GM18517 (cell line): ENCODE measurements around the gene TDRD12.
"Not testable (repeated sequence)": the region's sequence is repeated elsewhere in the genome, so short reads cannot be mapped to it uniquely, and the experiment has no call there.

Source experiments
- ATAC-seq: cut with Tn5 transposase; IDR thresholded peaks from one replicate; pipeline ENCODE4 v1.9.1; 2021; ENCODE audit warnings: mild to moderate bottlenecking, moderate library complexity; ENCODE audit not compliant: unreplicated experiment

The TDRD12 gene

DNA sequence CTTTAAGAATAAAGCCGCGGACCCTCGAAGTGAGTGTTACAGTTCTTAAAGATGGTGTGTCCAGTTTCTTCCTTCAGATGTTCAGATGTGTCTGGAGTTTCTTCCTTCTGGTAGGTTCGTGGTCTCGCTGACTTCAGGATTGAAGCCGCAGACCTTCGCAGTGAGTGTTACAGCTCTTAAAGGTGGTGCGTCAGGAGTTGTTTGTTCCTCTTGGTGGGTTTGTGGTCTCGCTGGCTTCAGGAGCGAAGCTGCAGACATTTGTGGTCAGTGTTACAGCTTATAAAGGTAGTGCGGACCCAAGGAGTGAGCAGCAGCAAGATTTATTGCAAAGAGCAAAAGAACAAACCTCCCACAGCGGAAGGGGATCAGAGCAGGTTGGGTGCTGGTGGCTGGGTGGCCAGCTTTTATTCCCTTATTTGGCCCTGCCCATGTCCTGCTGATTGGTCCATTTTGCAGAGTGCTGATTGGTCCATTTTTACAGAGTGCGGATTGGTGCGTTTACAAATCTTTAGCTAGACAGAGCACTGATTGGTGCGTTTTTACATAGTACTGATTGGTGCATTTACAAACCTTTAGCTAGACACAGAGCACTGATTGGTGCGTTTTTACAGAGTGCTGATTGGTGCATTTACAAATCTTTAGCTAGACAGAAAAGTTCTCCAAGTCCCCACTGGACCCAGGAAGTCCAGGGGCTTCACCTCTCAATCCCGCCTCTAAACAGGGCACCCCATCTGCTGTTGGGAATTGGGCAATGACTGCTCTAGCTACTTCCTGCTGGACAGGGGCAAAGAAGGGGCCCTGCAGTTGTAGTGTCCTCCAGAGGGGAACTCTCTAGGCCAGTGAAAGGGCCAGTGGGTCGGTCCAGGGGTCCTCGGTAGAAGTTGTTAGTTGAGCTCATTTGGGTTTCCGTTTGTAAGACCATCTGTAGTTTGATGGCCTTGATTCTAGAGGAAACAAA lies 26.1 kb upstream of the TDRD12 start:
- not testable (repeated sequence) for ATAC-seq

DNA sequence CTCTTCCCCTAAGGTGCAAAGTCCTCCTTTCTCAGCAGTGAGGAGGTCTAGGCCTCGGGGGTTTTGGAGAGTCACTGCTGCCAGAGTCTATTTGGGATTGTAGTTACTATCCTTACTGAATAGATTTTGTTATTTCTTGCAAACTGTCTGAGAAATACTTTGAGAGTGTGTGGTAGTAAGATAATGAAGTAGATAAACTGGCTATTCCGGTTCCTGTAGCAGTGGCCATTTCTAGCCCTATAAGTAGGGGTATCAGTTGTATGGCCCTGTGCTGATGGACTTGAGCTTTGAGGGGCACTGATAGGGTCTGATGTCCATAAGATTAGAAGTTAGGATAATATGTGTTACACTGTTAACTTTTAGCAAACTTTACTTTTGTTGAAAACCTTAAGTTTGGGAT lies 25.3 kb upstream of the TDRD12 start:
- not testable (repeated sequence) for ATAC-seq

DNA sequence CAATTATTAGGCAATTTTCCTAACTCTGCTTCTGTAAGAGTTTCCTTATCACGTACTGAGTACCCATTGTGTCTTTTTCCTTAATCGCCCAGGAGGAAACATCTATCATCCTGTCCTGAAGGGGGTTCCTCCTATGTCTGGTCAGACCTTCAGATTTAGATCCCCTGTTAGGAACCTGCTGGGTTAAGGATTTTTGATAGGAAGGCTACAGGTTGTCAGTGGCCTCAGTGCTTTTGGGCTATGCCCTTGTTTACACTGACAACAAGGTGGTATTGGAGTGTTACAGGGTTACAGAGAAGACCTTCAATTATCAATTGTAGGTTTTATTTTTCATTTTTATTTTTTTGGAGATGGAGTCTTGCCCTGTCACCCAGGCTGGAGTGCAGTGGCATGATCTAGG lies 24.7 kb upstream of the TDRD12 start:
- not testable (repeated sequence) for ATAC-seq

DNA sequence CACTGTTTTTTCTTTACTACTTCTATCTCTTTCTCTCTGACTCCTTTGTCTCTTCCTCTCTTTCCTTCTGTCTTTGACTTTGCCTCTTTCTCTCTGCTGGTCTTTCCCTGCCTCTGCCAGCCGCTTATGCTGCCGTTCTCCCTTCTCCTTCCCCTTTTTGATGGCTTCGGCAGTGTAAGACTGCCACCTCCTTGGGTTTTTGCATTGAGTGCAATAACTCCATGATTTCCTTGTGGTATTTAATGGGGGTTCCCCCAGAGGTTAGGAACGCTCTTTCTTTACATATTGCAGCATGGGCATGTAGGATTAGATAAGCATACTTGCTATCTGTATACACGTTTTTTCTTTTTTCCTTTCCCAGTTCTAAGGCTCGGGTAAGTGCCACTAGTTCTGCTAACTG lies 24.1 kb upstream of the TDRD12 start:
- ATAC-seq, result not testable (repeated sequence)

DNA sequence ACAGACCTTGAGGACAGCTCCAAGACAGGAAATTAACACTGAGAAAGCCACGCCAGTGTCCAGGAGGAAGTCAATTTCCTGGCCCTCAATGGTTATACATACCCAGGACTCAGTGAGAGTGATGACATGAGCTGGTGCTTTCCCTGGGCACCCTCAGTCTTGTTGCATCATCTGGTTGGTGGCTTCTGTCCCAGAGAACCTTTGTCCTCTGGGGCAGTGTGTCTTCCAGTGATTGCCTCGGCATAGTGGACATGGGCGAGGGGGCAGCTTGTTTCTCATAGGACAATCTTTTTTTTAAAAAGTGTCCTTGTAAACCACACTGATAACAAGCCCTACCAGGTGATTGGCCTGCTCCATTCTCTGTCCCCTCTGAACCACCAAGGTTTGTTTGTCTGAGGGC lies 22.8 kb upstream of the TDRD12 start:
- not testable (repeated sequence) for ATAC-seq

DNA sequence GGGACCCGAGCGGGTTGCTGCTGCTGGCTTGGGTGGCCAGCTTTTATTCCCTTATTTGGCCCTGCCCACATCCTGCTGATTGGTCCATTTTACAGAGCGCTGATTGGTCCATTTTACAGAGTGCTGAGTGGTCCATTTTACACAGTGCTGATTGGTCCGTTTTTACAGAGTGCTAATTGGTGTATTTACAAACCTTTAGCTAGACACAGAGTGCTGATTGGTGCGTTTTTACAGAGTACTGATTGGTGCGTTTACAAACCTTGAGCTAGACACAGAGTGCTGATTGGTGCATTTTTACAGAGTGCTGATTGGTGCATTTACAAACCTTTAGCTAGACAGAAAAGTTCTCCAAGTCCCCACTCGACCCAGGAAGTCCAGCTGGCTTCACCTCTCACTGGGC lies 19.4 kb upstream of the TDRD12 start:
- not testable (repeated sequence) for ATAC-seq

DNA sequence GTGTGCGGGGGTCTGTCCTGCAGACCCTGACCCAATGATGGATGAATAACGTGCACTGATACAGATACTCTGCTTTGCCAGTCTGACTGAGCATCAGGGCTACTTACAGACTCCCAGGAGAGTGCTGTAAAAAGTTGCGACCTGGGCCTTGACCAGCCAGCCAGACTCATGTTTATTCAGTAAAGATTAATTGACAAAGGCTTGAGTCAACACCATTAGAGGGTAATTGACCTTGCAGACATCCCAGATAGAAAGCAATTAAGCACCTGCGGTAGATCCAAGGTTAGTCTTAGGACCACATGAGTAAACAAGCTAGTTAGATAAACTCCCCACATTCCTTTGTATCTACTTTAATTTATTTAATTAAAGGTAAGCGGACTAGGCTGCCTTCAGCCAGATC lies 17.6 kb upstream of the TDRD12 start:
- ATAC-seq, result no peak

DNA sequence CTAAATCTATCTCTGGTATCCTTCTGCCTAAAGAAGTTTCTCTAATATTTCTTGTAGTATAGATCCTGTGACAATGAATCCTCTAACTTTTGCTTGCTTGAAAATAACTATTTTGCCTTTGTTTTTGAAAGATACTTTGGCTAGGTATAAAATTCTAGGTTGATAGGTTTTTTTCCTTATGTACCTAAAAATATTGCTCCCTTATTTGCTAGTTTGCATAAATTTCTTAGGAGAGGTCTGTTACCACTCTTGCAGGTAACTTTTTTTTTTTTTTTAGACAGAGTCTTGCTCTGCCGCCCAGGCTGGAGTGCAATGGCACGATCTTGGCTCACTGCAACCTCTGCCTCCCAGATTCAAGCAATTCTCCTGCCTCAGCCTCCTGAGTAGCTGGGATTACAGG lies 15.6 kb upstream of the TDRD12 start:
- ATAC-seq, result not testable (repeated sequence)

DNA sequence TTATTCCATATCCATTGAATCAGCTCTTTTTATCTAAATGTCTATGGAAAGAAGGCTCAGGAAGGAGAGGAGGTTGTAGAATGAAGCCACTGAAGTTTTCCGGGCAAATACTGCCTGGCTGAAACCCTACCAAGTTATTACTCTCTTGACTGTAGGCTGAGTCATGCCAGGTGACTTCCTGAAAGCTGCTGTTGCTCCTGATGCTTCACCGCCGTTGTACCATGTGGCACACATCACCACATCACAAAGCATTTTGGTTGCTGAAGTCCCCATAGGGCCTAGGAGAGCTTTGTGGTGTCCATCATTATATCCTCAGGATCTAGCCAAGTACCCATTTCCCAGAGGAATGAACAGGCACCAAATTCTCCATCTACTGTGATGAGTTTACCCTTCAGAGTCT lies 11.1 kb upstream of the TDRD12 start:
- no peak for ATAC-seq

DNA sequence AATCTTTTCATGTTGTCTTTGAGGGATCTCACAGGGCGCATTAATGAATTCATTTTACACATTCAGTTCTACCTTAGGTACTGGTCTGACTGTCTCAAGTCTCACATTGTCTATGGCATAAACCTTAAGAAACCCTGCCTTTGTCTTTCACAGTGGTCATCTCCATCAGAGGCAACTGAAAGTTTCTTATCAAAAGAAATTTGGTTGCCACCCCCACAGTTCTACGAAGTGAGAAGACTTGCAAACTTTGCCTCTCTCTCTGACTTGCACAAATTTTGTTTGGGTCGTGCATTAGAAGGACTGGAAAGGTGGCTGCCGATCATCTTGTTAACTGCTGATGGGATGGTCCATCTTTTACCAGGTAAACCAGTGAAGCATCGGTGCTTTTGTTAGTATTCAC lies 10.5 kb upstream of the TDRD12 start:
- ATAC-seq, result no peak

DNA sequence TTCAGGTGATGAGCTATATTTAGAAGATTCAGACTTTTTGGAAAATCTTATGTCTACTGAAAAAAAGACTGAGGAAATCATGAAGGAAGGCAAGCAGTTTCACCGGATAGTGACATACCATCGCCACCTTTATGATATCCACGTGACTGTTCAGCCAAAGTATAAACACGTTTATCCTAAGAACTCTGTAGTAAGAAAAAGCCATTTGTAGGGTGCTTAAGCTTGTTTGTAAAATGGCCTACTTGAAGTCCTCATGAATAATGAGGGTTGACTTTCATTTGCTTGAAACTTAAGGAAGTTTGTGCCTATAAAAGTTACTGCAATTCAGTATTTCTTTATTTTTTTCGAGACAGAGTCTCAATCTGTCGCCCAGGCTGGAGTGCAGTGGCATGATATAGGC lies 7.8 kb upstream of the TDRD12 start:
- no peak for ATAC-seq

DNA sequence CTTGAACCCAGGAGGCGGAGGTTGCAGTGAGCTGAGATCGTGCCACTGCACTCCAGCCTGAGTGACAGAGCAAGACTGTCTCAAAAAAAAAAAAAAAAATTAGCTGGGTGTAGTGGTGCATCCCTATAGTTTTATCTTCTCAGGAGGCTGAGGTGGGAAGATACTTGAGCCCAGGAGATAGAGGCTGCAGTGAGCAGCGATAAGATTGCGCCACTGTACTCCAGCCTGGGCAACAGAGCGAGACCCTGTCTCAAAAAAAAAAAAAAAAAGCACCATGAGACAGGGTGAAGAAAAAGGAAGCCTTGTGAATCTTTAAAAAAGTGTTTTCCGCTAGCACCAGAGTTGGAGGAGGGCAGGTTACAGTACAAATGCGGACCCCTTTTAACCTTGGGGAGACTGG lies 3.4 kb upstream of the TDRD12 start:
- ATAC-seq, result not testable (repeated sequence)

DNA sequence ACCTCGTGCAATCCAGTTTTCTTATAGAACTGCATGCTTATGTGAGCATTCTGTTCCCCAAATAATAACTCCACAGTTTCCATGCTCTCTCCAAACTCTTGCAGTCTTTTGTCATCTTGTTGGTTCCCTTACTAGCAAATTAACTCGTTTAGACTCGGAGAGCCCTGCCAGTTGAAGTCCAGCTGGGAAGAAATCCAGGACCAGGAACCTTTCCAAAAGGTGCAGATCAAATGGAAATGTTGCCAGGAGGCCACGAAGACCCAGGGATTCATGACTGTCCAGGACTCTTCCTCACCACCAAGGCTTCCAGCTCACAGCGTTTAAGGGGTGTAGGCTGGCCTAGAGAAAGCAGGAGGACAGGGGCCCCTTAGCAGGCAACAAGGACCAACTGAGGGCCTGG lies 2.1 kb upstream of the TDRD12 start:
- no peak for ATAC-seq

DNA sequence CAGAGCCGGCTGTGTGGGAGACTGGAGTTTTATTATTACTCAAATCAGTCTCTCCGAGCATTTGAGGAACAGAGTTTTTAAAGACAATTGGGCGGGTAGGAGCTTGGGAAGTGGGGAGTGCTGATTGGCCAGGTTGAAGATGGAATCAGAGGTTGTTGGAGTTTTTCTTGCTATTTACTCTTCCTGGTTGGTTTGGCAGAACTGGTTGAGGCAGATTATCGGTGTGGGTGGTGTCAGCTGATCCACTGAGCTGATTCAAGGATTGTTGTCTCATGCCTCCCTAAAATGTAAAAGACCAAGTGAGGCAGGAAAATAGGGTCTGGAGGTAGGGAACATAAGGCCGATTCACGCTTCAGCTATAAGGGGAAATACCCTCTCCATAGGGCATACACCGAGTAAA lies 1.3 kb upstream of the TDRD12 start:
- no peak for ATAC-seq

DNA sequence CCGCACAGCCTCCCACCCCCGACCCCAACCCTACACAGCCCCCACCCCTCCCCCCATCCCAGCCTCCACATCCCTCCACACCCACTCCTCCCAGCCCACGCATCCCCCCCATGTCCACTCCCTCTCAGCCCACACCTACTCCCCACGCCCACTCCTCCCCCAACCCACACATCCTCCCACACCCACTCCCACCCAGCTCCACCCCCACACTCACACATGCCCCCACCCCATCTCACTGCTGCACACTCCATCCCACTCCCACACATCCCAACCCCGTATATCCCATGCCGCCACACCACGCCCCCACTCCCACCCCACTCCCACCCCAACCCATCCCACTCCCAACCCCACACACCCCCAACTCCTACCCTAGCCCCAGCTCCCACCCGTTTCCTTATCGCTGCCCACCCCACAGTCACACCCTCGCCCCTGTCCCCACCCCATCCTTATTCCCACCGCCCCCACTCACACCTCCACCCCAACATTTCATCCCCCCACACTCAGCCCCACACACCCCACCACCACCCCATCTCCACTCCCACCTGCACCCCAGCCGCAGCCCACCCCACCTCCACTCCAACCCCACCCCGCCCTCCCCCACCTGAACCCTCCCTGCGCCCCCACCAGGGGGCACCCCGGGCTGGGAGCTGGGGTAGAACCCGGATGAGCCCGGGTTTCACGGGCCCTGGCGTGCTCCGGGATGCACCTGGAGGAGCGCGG lies 809 bp downstream of the TDRD12 start:
- ATAC-seq, result no peak

DNA sequence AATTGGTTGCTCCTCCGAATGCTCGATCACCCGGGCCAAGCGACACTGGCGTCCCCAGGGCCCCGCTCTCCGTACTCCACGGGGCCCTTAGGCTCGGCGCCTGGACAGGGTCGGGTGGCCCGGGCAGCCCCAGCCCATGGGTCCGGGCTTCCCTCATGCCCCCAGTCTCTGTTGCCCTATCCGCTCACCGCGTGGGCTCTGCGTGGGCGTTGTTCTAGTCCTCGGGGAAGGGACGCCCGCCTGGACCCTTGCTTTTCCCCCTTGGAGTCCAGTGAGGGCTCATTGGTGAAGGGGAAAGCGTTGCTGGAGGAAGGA lies 1.3 kb downstream of the TDRD12 start:
- ATAC-seq, result no peak

DNA sequence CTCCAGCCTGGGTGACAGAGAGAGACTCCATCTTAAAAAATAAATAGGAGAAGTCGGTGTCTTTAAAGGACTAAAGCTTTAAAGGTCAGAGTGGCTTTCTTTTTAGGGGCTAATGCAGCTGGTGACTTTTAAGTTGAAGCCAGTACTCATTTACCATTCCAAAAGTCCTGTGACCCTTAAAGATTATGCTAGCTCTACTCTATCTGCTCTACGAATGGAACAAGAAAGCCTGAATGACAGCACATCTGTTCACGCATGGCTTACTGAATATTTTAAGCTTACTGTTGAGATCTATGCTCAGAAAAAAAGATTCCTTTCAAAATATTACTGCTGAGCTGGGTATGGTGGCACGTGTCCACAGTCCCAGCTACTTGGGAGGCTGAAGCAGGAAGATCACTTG lies 16.4 kb downstream of the TDRD12 start:
- no peak for ATAC-seq

DNA sequence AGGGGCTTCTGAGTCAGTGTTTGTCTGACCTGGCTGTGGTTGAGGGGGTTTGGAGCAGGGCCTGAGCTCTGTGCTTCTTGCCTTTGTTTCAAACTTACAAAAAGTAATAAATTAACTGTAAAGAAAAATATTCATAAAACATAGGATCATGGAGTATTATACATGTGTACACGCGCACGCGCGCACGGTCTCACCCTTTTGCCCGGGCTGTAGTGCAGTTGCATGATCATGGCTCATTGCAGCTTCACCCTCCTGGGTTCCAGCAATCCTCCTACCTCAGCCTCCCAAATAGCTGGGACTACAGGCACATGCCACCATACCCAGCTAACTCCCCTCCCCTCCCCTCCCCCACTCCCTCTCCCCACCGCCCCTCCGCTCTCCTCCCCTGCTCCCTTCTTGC lies 23.5 kb downstream of the TDRD12 start:
- ATAC-seq, result no peak

DNA sequence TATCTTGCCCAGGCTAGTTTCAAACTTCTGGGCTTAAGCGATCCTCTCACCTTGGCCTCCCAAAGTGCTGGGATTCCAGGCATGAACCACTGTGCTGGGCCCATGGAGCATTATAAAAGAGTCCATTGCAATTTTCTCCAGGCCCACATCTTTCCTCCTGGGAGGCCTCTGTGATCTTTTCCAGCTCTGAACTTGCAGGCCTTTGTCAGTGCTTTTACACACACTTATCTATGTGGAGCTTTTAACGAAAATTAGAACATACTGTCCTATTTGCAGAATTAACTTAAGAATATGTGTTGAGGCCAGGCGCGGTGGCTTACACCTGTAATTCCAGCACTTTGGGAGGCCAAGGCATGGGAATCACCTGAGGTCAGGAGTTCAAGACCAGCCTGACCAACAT lies 23.9 kb downstream of the TDRD12 start:
- no peak for ATAC-seq

DNA sequence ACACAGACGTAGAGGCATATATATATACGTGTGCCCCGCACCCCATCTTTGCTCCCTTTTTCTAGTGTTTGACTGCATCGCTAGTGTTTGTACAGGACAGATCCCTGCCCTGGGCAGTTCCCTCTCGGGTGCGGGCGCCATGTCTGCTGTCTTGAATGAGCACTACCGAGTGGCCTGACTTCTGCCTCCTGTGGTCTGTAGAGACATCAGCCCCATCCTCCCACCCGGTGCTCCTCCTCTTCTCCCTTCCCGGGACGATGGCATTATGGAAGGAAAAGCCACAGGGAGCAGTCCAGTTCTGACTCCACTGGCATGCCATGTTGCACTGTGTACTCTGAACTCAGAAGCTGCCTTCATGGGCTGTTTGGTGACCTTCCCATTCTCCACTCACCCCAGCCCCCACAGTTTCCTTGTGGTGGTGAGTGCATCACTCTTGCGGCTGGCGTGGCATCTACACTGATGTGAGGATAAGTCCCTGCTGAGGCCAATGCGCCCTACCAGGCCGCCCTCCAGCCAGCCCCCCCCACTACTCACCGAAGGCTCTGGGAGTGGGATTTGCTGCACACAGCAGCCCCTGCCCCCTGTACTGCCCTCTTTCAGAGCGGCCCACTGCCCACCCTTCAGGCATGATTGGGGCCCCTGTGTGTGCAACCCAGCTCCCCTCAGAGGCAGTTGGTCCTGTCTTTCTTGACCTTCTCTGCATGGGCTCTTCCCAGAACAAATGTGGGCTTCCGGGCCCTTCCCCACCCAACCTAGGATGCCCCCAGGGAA lies 25.2 kb downstream of the TDRD12 start:
- no peak for ATAC-seq

DNA sequence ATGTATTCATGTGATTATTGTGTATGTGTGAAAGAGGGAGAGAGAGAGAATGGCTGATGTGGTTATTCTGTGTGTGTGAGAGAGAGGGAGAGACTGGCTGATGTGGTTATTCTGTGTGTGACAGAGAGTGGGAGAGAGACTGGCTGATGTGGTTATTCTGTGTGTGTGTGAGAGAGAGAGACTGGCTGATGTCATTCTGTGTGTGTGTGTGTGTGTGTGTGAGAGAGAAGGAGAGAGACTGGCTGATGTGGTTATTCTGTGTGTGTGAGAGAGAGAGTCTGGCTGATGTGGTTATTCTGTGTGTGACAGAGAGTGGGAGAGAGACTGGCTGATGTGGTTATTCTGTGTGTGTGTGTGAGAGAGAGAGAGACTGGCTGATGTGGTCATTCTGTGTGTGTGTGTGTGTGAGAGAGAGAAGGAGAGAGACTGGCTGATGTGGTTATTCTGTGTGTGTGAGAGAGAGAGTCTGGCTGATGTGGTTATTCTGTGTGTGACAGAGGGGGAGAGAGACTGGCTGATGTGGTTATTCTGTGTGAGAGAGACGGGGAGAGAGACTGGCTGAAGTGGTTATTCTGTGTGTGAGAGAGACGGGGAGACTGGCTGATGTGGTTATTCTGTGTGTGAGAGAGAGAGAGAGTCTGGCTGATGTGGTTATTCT lies 26.2 kb downstream of the TDRD12 start:
- not testable (repeated sequence) for ATAC-seq
